Heart left ventricle (tissue), 13 donors: ENCODE data around the gene RPS6KC1.
"Not testable (repeated sequence)": the region's sequence is repeated elsewhere in the genome, so short reads cannot be mapped to it uniquely, and the experiment has no call there.

Source experiments
- CTCF ChIP-seq, 12 donors: fragments of 200-600 bp; sonication (generic) in 4 of 12; IDR thresholded peaks; one replicate each; pipeline versions ENCODE4 v1.5.0 to v1.8.0; 2018 to 2022; ENCODE audit warnings: antibody characterized with exemption in 12 of 12, mild to moderate bottlenecking in 5 of 12
- POLR2A ChIP-seq, 2 donors: fragments of 450-650 bp; IDR thresholded peaks; one replicate each; pipeline ENCODE4 v1.6.1; 2017; ENCODE audit warnings: antibody characterized with exemption in 2 of 2, mild to moderate bottlenecking in 2 of 2, moderate library complexity in 2 of 2
- donor health status: ischemic (EF 13 %, LVEDD 7.1; RV severe dilation, severe dysfunction).
- donor health status: DM: no; HTN: yes; CAD: no.
- donor health status: DM: no; HTN: no; CAD: no.
- donor health status: ischemic (EF 25% LVEDD 6.9; RV normal size, moderate dysfunction).
- donor health status: ischemic (EF 25% LVEDD 5.7; RV mildly dilated, moderate dysfunction).
- donor health status: ischemic (EF 35%, LVEDD 5.7; RV mildly dilated, moderate dysfunction).
- donor health status: nonischemic (EF 11% LVEDD 7.7; RV severe dilation, severe dysfunction).
- donor health status: DM: yes; HTN: yes; CAD: no.
- donor health status: PGD.
- donor health status: ischemic (EF 29% LVEDD 5.4; RV normal size, mild dysfunction).
- donor health status: nonischemic (EF 23%, LVEDD 6.1; RV moderate dilation, normal function).

DNA sequence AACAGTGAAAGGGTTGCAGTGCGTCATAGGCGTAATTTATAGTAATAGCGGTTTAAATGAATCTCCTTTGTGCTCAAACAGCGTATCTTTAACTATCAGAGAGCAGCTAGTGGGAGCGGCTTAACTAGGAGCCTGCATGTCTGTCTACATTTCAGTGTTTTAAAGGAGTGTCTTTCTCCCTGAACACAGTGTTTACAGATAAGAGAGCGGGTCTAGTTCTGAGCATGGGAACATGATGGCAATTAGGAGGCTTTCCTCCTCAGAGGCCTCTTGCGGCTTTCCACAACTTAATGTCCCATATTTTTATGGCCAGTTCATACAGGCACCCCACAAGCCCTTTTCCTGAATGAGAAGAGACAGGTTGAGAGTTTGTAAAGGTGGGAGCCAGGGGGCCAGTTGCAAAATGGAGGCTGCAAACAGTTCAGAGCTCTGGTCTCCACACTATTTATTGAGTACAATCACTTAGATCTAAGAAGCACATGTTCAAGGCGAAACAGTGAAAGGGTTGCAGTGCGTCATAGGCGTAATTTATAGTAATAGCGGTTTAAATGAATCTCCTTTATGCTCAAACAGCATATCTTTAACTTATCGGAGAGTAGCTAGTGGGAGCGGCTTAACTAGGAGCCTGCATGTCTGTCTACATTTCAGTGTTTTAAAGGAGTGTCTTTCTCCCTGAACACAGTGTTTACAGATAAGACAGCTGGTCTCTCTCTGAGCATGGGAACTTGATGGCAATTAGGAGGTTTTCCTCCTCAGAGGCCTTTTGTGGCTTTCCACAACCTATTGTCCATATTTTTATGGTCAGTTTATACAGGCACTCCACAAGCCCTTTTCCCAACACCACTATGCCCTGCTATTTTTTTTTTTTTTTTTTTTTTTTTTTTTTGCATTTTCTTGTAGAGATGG lies 5.5 kb upstream of the RPS6KC1 start:
- not testable (repeated sequence) for TF ChIP-seq CTCF, POLR2A (IDR thresholded peaks at IDR 0.05)
